GM12873 (cell line): ENCODE results near the gene GPR157.

ENCODE experiments used
- TF ChIP-seq, protein P1 (sequence below): IDR thresholded peaks from 2 replicates; pipeline ENCODE4 v1.5.1; 2012; ENCODE audit warnings: low read depth, mild to moderate bottlenecking, moderate library complexity, low read length, control low read depth; ENCODE audit not compliant: insufficient read depth; ENCODE audit errors: missing control alignments

The GPR157 gene

DNA sequence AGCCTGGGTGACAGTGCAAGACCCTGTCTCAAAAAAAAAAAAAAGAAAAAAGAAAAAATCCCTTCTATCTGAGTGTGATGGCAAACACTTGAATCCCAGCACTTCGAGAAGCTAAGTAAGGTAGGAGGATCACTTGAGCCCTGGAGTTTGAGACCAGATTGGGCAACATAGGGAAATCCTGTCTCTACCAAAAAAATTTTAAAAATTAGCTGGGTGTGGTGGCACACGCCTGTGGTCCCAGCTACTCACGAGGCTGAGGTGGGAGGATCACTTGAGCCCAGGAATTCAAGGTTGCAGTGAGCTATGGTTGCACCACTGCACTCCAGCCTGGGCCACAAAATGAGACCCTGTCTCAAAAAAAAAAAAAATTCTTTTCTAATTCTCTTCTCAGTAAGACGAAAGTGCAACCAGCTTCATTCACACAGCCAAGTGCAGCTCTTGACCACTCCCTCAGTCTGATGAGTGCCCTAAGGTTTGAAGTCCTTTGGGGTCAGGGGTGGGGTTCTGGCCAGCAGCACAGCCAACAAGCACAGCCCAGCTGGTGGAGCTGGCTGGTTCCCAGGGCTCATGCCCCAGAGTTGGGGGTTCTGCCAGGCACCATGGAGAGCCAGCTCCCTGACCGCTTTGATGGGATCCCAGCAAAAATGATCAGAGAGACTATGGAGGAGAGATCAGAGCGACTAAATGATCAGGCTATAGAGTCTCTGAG lies 67.5 kb downstream of the GPR157 start:
- TF ChIP-seq, protein P1, sequence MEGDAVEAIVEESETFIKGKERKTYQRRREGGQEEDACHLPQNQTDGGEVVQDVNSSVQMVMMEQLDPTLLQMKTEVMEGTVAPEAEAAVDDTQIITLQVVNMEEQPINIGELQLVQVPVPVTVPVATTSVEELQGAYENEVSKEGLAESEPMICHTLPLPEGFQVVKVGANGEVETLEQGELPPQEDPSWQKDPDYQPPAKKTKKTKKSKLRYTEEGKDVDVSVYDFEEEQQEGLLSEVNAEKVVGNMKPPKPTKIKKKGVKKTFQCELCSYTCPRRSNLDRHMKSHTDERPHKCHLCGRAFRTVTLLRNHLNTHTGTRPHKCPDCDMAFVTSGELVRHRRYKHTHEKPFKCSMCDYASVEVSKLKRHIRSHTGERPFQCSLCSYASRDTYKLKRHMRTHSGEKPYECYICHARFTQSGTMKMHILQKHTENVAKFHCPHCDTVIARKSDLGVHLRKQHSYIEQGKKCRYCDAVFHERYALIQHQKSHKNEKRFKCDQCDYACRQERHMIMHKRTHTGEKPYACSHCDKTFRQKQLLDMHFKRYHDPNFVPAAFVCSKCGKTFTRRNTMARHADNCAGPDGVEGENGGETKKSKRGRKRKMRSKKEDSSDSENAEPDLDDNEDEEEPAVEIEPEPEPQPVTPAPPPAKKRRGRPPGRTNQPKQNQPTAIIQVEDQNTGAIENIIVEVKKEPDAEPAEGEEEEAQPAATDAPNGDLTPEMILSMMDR: no peak

DNA sequence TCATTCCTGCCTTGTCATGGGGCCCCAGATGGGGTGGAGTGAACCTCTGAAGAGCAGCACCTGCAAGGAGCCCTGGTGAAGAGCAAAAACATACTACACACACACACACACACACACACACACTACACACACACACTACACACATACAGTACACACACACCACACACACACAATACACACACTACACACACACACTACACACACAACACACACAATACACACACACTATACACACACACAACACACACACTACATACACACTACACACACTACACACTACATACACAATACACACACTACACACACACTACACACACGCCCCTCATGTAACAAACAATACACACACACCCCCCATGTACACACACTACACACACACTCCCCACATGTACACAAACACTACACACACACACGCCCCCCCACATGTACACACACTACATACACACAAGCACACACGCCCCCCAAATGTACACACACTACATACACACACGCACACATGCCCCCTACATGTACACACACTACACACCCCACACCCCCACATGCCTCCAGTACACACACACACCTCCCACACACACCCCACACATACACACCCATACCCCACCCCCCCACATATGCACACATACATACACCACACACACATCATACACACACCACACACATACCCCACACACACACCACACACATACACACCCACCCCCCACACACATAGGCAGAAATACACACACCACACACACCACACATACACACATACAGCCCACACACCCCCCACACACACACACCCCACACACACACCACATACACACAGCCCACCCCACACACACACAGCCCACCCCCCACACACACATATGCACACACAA lies 68.8 kb downstream of the GPR157 start:
- TF ChIP-seq, protein P1: no peak

DNA sequence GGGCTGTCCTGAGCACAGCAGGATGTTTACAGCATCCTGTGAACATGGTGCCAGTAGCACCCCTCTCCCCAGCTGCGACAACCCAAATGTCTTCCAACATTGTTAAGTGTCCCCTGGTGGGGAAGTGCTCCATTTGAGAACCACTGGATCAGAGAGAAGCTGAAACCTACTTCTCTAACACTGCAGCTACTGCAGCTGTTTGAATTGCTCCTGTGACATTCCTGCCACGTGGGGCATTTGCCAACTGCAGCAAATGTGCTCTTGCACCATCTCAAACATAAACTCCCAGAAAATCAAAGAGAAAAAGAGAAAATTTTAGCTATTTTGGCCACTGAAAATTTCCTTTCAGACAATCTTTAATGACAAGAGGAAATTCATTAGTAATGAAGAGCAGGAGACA lies 70.4 kb downstream of the GPR157 start:
- TF ChIP-seq, protein P1: no peak

DNA sequence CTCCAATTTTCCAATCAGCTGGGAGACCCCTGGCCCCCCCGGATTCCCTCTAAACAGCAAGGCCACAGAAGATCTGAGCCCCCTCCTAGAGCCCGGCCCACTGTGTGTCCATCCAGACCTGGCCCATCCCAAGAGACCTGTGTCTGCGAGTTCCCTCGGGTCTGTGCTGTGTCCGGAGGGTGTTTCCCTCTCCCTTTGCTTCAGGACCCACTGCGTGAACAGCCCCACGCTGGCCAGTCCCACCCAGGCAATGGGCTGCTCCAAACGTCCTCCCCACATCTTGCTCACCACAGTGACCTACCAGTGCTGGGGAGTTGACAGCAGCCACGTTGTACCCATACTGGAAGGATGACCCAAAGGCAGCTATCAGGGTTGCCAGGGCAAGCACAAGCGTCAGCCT lies 71.1 kb downstream of the GPR157 start:
- TF ChIP-seq, protein P1: no peak

DNA sequence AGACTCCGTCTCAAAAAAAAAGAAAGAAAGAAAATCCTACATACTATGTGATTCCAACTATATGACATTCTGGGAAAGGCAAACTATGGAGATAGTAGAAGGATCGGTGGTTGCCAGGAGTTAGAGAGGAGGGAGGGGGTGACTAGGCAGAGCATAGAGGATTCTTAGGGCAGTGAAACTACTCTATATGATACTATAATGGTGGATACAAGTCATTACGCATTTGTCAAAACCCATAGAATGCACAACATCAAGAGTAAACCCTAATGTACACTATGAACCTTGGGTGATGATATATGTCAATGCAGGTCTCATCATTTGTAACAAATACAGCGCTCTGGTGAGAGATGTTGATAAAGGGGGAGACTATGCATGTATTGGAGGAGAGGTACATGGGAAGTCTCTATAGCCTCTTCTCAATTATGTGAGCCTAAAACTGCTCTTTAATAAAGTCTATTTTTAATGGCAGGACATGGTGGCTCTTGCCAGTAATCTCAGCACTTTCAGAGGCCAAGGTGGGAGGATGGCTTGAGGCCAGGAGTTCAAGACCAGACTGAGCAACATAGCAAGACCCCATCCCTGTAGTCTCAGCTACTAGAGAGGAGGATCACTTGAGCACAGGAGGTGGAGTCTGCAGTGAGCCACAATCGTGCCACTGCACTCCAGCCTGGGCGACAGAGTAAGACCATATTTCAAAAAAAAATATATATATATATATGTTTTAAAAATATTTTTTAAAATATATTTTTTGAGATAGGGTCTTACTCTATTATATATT lies 76.4 kb downstream of the GPR157 start:
- TF ChIP-seq, protein P1: no peak

DNA sequence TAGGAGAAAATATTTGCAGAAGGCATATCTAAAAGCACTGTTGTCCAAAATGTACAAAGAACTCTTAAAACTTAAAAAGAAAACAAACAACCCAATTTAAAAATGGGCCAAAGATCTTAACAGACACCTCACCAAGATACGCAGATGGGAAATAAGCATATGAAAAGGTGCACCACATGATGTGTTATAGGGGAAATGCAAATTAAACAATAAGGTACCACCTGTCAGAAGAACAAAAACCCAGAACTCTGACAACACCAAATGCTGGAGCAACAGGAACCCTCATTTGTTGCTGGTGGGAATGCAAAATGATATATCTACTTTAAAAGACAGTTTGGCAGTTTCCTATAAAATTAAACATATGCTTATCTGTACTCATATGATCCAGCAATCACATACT lies 77.5 kb downstream of the GPR157 start:
- TF ChIP-seq, protein P1: no peak

DNA sequence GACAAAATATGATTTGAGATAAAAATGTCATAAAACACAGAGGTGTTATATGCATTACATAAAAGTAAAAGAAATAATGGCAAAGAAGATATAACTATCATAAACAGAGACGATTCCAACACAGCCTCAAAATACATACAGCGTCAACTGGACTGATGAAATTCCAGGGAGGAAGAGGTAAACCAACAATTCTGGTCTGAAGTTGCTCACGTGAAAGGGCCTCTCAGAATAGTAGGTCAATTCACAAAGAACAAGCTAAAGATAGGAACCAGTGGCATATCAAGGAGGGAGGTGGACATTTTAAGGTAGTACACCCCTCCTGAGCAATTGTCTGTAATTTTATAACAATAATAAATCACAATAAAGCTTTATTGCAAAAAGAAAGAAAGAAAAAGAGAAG lies 78.1 kb downstream of the GPR157 start:
- TF ChIP-seq, protein P1: no peak
